Measurements from ENCODE around the gene HTR2C. TPM values are rescaled to one million over a fixed set of nuclear protein-coding genes. Genes with fewer than 3 reads are reported as not detected.

Gene HTR2C
- total and polyA plus RNA-seq, 10 donors, result not detected

GRCh38 chrX:114619874-114620273 lies 36.0 kb downstream of the HTR2C start:
- Histone ChIP-seq H3K36me3 (no peaks in the 10 kb centered on the region), H3K27ac (no peak overlapping the region), H3K4me3 (no peak overlapping the region), H3K4me1 (no peaks in the 10 kb centered on the region), H3K9me3 (no peaks in the 10 kb centered on the region), H3K27me3 (replicated peaks in 1 of 7) (peaks cover 0 to under 1% (median 0%) of the 10 kb centered on the region in 7 donors)
- 51 to 63% (median 51%) methylated on average over 2 of the region's 2 CpGs for WGBS, 5 donors
- intact Hi-C loops (cut with DNase I; ENCODE audit: low total_unique reads), result no loop called here
- TF ChIP-seq POLR2A (IDR thresholded peaks at IDR 0.05), result no peak
- TF ChIP-seq CTCF (IDR thresholded peaks at IDR 0.05 in 8 of 11, conservative IDR thresholded peaks at IDR 0.05 in 3 of 11), result peak in 6 of 11 experiments; percentile 13 to 36 (median 20)
- TF ChIP-seq POLR2AphosphoS5 (IDR thresholded peaks at IDR 0.05), result no peak
- no peak for DNase-seq

GRCh38 chrX:114626323-114626722 lies 42.4 kb downstream of the HTR2C start:
- intact Hi-C loops (cut with DNase I; ENCODE audit: low total_unique reads), result no loop called here
- Histone ChIP-seq H3K9me3 (no peaks in the 10 kb centered on the region), H3K36me3 (no peaks in the 10 kb centered on the region), H3K4me1 (no peaks in the 10 kb centered on the region), H3K4me3 (no peak overlapping the region), H3K27me3 (replicated peaks in 1 of 7) (peaks cover 0 to 13% (median 0%) of the 10 kb centered on the region in 7 donors), H3K27ac (no peak overlapping the region)
- TF ChIP-seq CTCF (IDR thresholded peaks at IDR 0.05 in 8 of 11, conservative IDR thresholded peaks at IDR 0.05 in 3 of 11) (peak in 2 of 11 experiments; percentile 13 to 15), POLR2A (IDR thresholded peaks at IDR 0.05) (no peak)
- DNase-seq, result no peak

GRCh38 chrX:114635986-114636385 lies 52.1 kb downstream of the HTR2C start:
- Histone ChIP-seq H3K27me3 (replicated peaks in 1 of 7) (peaks cover 0 to under 1% (median 0%) of the 10 kb centered on the region in 7 donors), H3K9me3 (no peaks in the 10 kb centered on the region), H3K36me3 (no peaks in the 10 kb centered on the region), H3K4me1 (no peaks in the 10 kb centered on the region), H3K27ac (no peak overlapping the region), H3K4me3 (no peak overlapping the region)
- TF ChIP-seq CTCF (IDR thresholded peaks at IDR 0.05 in 8 of 11, conservative IDR thresholded peaks at IDR 0.05 in 3 of 11) (no peak), POLR2A (IDR thresholded peaks at IDR 0.05) (no peak), POLR2AphosphoS5 (IDR thresholded peaks at IDR 0.05) (no peak)
- DNase-seq, result no peak
- WGBS, 5 donors, result 71 to 100% (median 86%) methylated on average over 1 of the region's 1 CpG
- intact Hi-C loops (cut with DNase I; ENCODE audit: low total_unique reads), result no loop called here

- no peaks in the 10 kb centered on the region for H3K9me3 ChIP-seq
- H3K36me3 ChIP-seq, result no peaks in the 10 kb centered on the region
- H3K27ac ChIP-seq, result no peak overlapping the region
- no peaks in the 10 kb centered on the region for H3K4me1 ChIP-seq
- intact Hi-C loops (cut with DNase I; ENCODE audit: low total_unique reads), result no loop called here
- H3K27me3 ChIP-seq (replicated peaks in 1 of 7), result peaks cover 0 to under 1% (median 0%) of the 10 kb centered on the region in 7 donors
- no peak for DNase-seq
- H3K4me3 ChIP-seq, result no peak overlapping the region
- TF ChIP-seq CTCF (IDR thresholded peaks at IDR 0.05 in 8 of 11, conservative IDR thresholded peaks at IDR 0.05 in 3 of 11) (no peak), POLR2AphosphoS5 (IDR thresholded peaks at IDR 0.05) (no peak), POLR2A (IDR thresholded peaks at IDR 0.05) (no peak)
Measured at GRCh38 chrX:114650351-114650750, 66.5 kb downstream of the HTR2C start.

Data from spleen (tissue), 11 donors.